CD8-positive, alpha-beta memory T cell (primary cell): ENCODE results near the gene KCTD1. TPM values are rescaled to one million over a fixed set of nuclear protein-coding genes. Genes with fewer than 3 reads are reported as not detected.

ENCODE experiments used
- CTCF ChIA-PET: fragments of 350-600 bp; sonication (Branson Sonifier 250); formaldehyde crosslinking; loops from one replicate; lab custom pipeline; 2021; ENCODE audit warnings: antibody characterized with exemption; lab: Charles Lee
- POLR2A ChIA-PET: fragments of 350-600 bp; sonication (Branson Sonifier 250); formaldehyde crosslinking; loops from one replicate; lab custom pipeline; 2021; ENCODE audit warnings: antibody characterized with exemption; lab: Charles Lee
- DNase-seq, 5 donors: peaks; one replicate each; pipeline versions ENCODE4 v3.0.0 to v3.0.0-alpha.2; 2020 to 2022; ENCODE audit warnings: mixed read lengths in 1 of 5
- H3K27ac ChIP-seq: one replicate; pipeline ENCODE4 v1.7.0; 2013; ENCODE audit warnings: low read depth, mild to moderate bottlenecking, low read length, moderate library complexity
- H3K27me3 ChIP-seq: 2 replicates; pipeline ENCODE4 v1.7.0; 2013; ENCODE audit warnings: low read length, mild to moderate bottlenecking; ENCODE audit not compliant: insufficient read depth, poor library complexity, severe bottlenecking
- H3K36me3 ChIP-seq: 2 replicates; pipeline ENCODE4 v1.7.0; 2013; ENCODE audit warnings: mild to moderate bottlenecking, low read length, moderate library complexity; ENCODE audit not compliant: insufficient read depth
- H3K4me1 ChIP-seq: 2 replicates; pipeline ENCODE4 v1.7.0; 2013; ENCODE audit warnings: mild to moderate bottlenecking, low read length, moderate library complexity; ENCODE audit not compliant: insufficient read depth
- H3K4me3 ChIP-seq: 2 replicates; pipeline ENCODE4 v1.7.0; 2013; ENCODE audit warnings: mild to moderate bottlenecking, low read length
- H3K9me3 ChIP-seq: 2 replicates; pipeline ENCODE4 v1.7.0; 2013; ENCODE audit warnings: mild to moderate bottlenecking, low read length
- H3K27ac Mint-ChIP-seq, 8 donors: one replicate each; pipeline ENCODE4 v1.8.0; 2020 to 2021; ENCODE audit warnings: mixed read lengths in 8 of 8, mild to moderate bottlenecking in 6 of 8, inconsistent platforms in 3 of 8, moderate library complexity in 3 of 8
- H3K27me3 Mint-ChIP-seq, 2 donors: one replicate each; pipeline ENCODE4 v1.8.0; 2020 to 2021; ENCODE audit warnings: mixed read lengths in 2 of 2, mild to moderate bottlenecking in 1 of 2, moderate library complexity in 1 of 2
- H3K36me3 Mint-ChIP-seq, 3 donors: one replicate each; pipeline ENCODE4 v1.8.0; 2020 to 2021; ENCODE audit warnings: mixed read lengths in 3 of 3, inconsistent platforms in 1 of 3, mild to moderate bottlenecking in 1 of 3
- H3K4me1 Mint-ChIP-seq, 3 donors: one replicate each; pipeline ENCODE4 v1.8.0; 2020 to 2021; ENCODE audit warnings: mixed read lengths in 3 of 3, inconsistent platforms in 1 of 3, mild to moderate bottlenecking in 1 of 3
- H3K4me3 Mint-ChIP-seq, 7 donors: one replicate each; pipeline ENCODE4 v1.8.0; 2020 to 2021; ENCODE audit warnings: mixed read lengths in 7 of 7, mild to moderate bottlenecking in 6 of 7, moderate library complexity in 4 of 7, inconsistent platforms in 2 of 7
- H3K9me3 Mint-ChIP-seq, 5 donors: one replicate each; pipeline ENCODE4 v1.8.0; 2020 to 2022; ENCODE audit warnings: mixed read lengths in 5 of 5, mild to moderate bottlenecking in 3 of 5, moderate library complexity in 2 of 5, inconsistent platforms in 1 of 5
- polyA plus RNA-seq: library from polyadenylated mRNA; unstranded; fragments of 300-500 nt; fragmentation: Illumina TruSeq; gene quantifications from one replicate; pipeline ENCODE4 v1.2.3, GENCODE V29; 2021
- total RNA-seq, 2 experiments: library from RNA; stranded (reverse); gene quantifications; one replicate each; pipeline ENCODE4 v1.2.3, GENCODE V29; 2021

The KCTD1 gene
- total and polyA plus RNA-seq, 3 experiments from 2014 or later = 0.22 to 4.2 (median 3.5) TPM

GRCh38 chr18:26468931-26469340 is 79.4 kb downstream of the KCTD1 start:
- Mint-ChIP-seq H3K36me3 (peaks cover 0 to 8% (median 0%) of the 10 kb centered on the region in 3 donors), H3K9me3 (no peaks in the 10 kb centered on the region), H3K27me3 (no peaks in the 10 kb centered on the region), H3K4me1 (no peaks in the 10 kb centered on the region), H3K27ac (no peak overlapping the region), H3K4me3 (no peak overlapping the region)
- Histone ChIP-seq H3K4me1 (no peaks in the 10 kb centered on the region), H3K27me3 (no peaks in the 10 kb centered on the region), H3K36me3 (no peaks in the 10 kb centered on the region), H3K27ac (no peak overlapping the region), H3K9me3 (no peaks in the 10 kb centered on the region), H3K4me3 (no peak overlapping the region)
- CTCF ChIA-PET = interaction anchor here (0.8 kb wide), 1 partner anchor 10 kb away, joined by 3 read pairs; no protein-coding TSS in a partner anchor
- POLR2A ChIA-PET = no interaction called here
- DNase-seq = no peak

DNA sequence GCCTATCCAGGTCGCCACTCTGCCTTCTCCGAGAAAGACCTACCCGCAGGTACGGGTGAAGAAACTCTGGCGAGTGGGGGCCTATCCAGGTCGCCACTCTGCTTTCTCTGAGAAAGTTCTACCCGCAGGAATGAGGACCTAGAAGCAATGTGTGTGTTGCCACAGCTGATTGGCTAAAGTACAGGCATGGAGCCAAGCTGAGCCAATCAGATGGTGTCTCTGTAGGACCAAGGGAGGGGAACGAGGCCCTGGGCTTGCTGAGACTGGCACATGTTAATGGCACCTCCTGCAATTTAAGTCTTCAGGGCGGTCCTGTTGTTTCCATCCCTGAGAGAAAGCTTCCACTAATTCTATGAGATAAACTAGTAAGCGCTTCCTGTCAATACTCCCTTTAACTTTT is 82.3 kb downstream of the KCTD1 start:
- Histone ChIP-seq H3K4me3 (no peak overlapping the region), H3K9me3 (no peaks in the 10 kb centered on the region), H3K27ac (no peak overlapping the region), H3K4me1 (no peaks in the 10 kb centered on the region), H3K36me3 (no peaks in the 10 kb centered on the region), H3K27me3 (no peaks in the 10 kb centered on the region)
- no peaks in the 10 kb centered on the region for H3K4me1 Mint-ChIP-seq
- DNase-seq = no peak
- H3K27me3 Mint-ChIP-seq = no peaks in the 10 kb centered on the region
- H3K4me3 Mint-ChIP-seq = no peak overlapping the region
- H3K36me3 Mint-ChIP-seq = peaks cover 0 to 8% (median 0%) of the 10 kb centered on the region in 3 donors
- POLR2A ChIA-PET = no interaction called here
- H3K27ac Mint-ChIP-seq = no peak overlapping the region
- H3K9me3 Mint-ChIP-seq = no peaks in the 10 kb centered on the region
- CTCF ChIA-PET = no interaction called here

- no peaks in the 10 kb centered on the region for H3K4me1 ChIP-seq
- H3K36me3 ChIP-seq = no peaks in the 10 kb centered on the region
- H3K27me3 ChIP-seq = no peaks in the 10 kb centered on the region
- H3K4me3 Mint-ChIP-seq = no peak overlapping the region
- no peak overlapping the region for H3K4me3 ChIP-seq
- no peak for DNase-seq
- ChIA-PET POLR2A (no interaction called here), CTCF (no interaction called here)
- no peaks in the 10 kb centered on the region for H3K4me1 Mint-ChIP-seq
- H3K9me3 Mint-ChIP-seq = no peaks in the 10 kb centered on the region
- H3K27me3 Mint-ChIP-seq = no peaks in the 10 kb centered on the region
- H3K27ac ChIP-seq = no peak overlapping the region
- H3K36me3 Mint-ChIP-seq = peaks cover 0 to 8% (median 0%) of the 10 kb centered on the region in 3 donors
- no peaks in the 10 kb centered on the region for H3K9me3 ChIP-seq
- H3K27ac Mint-ChIP-seq = no peak overlapping the region
These were observed 82.9 kb downstream of the KCTD1 start for GRCh38 chr18:26465431-26465830.

GRCh38 chr18:26464128-26465011 is 84.0 kb downstream of the KCTD1 start:
- no peak overlapping the region for H3K4me3 ChIP-seq
- Mint-ChIP-seq H3K9me3 (no peaks in the 10 kb centered on the region), H3K36me3 (peaks cover 0 to 11% (median 3%) of the 10 kb centered on the region in 3 donors), H3K27ac (no peak overlapping the region), H3K4me1 (no peaks in the 10 kb centered on the region), H3K27me3 (no peaks in the 10 kb centered on the region), H3K4me3 (no peak overlapping the region)
- DNase-seq = no peak
- ChIA-PET CTCF (no interaction called here), POLR2A (no interaction called here)
- no peaks in the 10 kb centered on the region for H3K27me3 ChIP-seq
- H3K36me3 ChIP-seq = no peaks in the 10 kb centered on the region
- H3K27ac ChIP-seq = no peak overlapping the region
- H3K4me1 ChIP-seq = no peaks in the 10 kb centered on the region
- no peaks in the 10 kb centered on the region for H3K9me3 ChIP-seq

DNA sequence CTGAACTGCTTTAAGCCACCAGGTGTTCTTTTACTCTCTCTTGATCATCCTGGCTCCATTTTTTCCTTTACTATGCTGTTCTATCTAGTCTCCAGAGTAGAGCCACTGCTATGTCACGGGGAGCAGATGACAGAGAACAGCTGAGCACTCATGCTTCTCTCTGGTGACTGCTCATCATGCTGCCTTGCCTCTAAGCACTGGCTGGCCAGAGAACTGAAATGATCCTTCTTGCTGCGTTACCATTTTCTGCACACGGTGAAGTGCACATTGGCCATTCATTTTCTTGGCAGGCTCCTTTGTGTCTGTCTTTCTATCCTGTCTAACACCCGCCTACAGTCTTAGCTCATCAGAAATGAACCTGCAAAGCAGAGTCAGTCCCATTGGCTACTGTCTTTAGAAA is 86.0 kb downstream of the KCTD1 start:
- no peak overlapping the region for H3K27ac Mint-ChIP-seq
- no peaks in the 10 kb centered on the region for H3K9me3 Mint-ChIP-seq
- H3K27me3 Mint-ChIP-seq = no peaks in the 10 kb centered on the region
- Histone ChIP-seq H3K36me3 (no peaks in the 10 kb centered on the region), H3K4me3 (no peak overlapping the region), H3K27me3 (no peaks in the 10 kb centered on the region), H3K4me1 (no peaks in the 10 kb centered on the region), H3K27ac (no peak overlapping the region), H3K9me3 (no peaks in the 10 kb centered on the region)
- ChIA-PET POLR2A (no interaction called here), CTCF (no interaction called here)
- no peaks in the 10 kb centered on the region for H3K4me1 Mint-ChIP-seq
- peaks cover 0 to 11% (median 3%) of the 10 kb centered on the region in 3 donors for H3K36me3 Mint-ChIP-seq
- no peak overlapping the region for H3K4me3 Mint-ChIP-seq
- DNase-seq = no peak

DNA sequence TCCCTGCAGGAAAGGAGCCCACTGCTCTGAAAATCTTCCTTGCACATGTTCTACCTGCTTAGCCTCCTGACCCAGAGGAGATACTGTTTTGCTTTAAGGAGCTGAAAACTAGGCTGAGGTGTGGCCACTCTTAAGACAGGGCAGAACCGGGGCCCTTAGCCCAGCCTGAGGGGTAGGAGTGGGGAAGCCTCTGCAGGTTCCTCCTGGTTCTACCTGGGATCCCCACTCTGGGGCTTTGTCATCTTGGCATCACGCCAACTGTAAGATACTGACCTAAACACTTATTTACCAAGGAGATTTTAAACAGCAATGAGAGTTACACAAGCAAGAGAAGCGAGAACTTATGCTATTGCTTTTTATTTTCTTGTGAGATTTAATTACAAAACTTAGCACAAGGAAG is 86.9 kb downstream of the KCTD1 start:
- no peaks in the 10 kb centered on the region for H3K4me1 ChIP-seq
- H3K27ac Mint-ChIP-seq = peak overlapping the region in 1 of 8 donors; percentile 68

GRCh38 chr18:26460449-26461091 is 87.8 kb downstream of the KCTD1 start:
- POLR2A ChIA-PET = no interaction called here
- H3K27ac ChIP-seq = no peak overlapping the region

More for the DNA sequence above, 86.9 kb downstream of the KCTD1 start:
- DNase-seq = no peak
- no peaks in the 10 kb centered on the region for H3K9me3 Mint-ChIP-seq
- POLR2A ChIA-PET = no interaction called here
- no peaks in the 10 kb centered on the region for H3K4me1 Mint-ChIP-seq
- no peak overlapping the region for H3K27ac ChIP-seq
- no peaks in the 10 kb centered on the region for H3K27me3 ChIP-seq
- no peaks in the 10 kb centered on the region for H3K36me3 ChIP-seq
- CTCF ChIA-PET = no interaction called here
- H3K4me3 ChIP-seq = no peak overlapping the region
- peaks cover 0 to 11% (median 3%) of the 10 kb centered on the region in 3 donors for H3K36me3 Mint-ChIP-seq
- no peaks in the 10 kb centered on the region for H3K9me3 ChIP-seq
- no peaks in the 10 kb centered on the region for H3K27me3 Mint-ChIP-seq
- no peak overlapping the region for H3K4me3 Mint-ChIP-seq

GRCh38 chr18:26459884-26460283 is 88.5 kb downstream of the KCTD1 start:
- Histone ChIP-seq H3K36me3 (no peaks in the 10 kb centered on the region), H3K4me3 (no peak overlapping the region), H3K27me3 (no peaks in the 10 kb centered on the region), H3K27ac (no peak overlapping the region), H3K9me3 (no peaks in the 10 kb centered on the region), H3K4me1 (no peaks in the 10 kb centered on the region)
- peaks cover 0 to 13% (median 7%) of the 10 kb centered on the region in 3 donors for H3K36me3 Mint-ChIP-seq
- no peaks in the 10 kb centered on the region for H3K4me1 Mint-ChIP-seq
- CTCF ChIA-PET = interaction anchor here (1.0 kb wide), 1 partner anchor 9 kb away, joined by 3 read pairs; no protein-coding TSS in a partner anchor
- H3K27ac Mint-ChIP-seq = no peak overlapping the region
- POLR2A ChIA-PET = no interaction called here
- no peaks in the 10 kb centered on the region for H3K9me3 Mint-ChIP-seq
- no peak for DNase-seq
- H3K27me3 Mint-ChIP-seq = no peaks in the 10 kb centered on the region
- no peak overlapping the region for H3K4me3 Mint-ChIP-seq

More at GRCh38 chr18:26460449-26461091, 87.8 kb downstream of the KCTD1 start:
- H3K27me3 Mint-ChIP-seq = no peaks in the 10 kb centered on the region
- Histone ChIP-seq H3K27me3 (no peaks in the 10 kb centered on the region), H3K36me3 (no peaks in the 10 kb centered on the region), H3K9me3 (no peaks in the 10 kb centered on the region), H3K4me1 (no peaks in the 10 kb centered on the region), H3K4me3 (no peak overlapping the region)
- H3K4me3 Mint-ChIP-seq = no peak overlapping the region
- no peaks in the 10 kb centered on the region for H3K4me1 Mint-ChIP-seq
- H3K36me3 Mint-ChIP-seq = peaks cover 0 to 13% (median 4%) of the 10 kb centered on the region in 3 donors
- H3K9me3 Mint-ChIP-seq = no peaks in the 10 kb centered on the region
- CTCF ChIA-PET = no interaction called here
- no peak for DNase-seq
- H3K27ac Mint-ChIP-seq = no peak overlapping the region
